Thymus (tissue), 11 donors: ENCODE data around the gene SCN4B. TPM values are rescaled to one million over a fixed set of nuclear protein-coding genes. Genes with fewer than 3 reads are reported as not detected.

Source experiments
- DNase-seq, 9 donors: peaks; one replicate each; pipeline ENCODE4 v3.0.0-alpha.2; 2013; ENCODE audit warnings: low spot score in 9 of 9, low read depth in 6 of 9, missing footprints in 1 of 9
- H3K27ac ChIP-seq, 2 donors: one replicate each; pipeline ENCODE4 v1.5.1; 2013; ENCODE audit warnings: control low read depth in 1 of 2, low read depth in 1 of 2, low read length in 1 of 2, mild to moderate bottlenecking in 1 of 2, moderate library complexity in 1 of 2
- H3K27me3 ChIP-seq, 2 donors: one replicate each; pipeline ENCODE4 v1.5.1; 2013; ENCODE audit warnings: low read length in 1 of 2; ENCODE audit not compliant: control insufficient read depth in 2 of 2, insufficient read depth in 1 of 2
- H3K36me3 ChIP-seq, 2 donors: one replicate each; pipeline ENCODE4 v1.5.1; 2013; ENCODE audit warnings: low read length in 1 of 2, mild to moderate bottlenecking in 1 of 2, moderate library complexity in 1 of 2; ENCODE audit not compliant: control insufficient read depth in 2 of 2, insufficient read depth in 2 of 2
- H3K4me1 ChIP-seq, 2 donors: one replicate each; pipeline ENCODE4 v1.5.1; 2013; ENCODE audit warnings: low read length in 2 of 2; ENCODE audit not compliant: control insufficient read depth in 2 of 2, insufficient read depth in 2 of 2
- H3K4me3 ChIP-seq, 2 donors: one replicate each; pipeline ENCODE4 v1.5.1; 2013; ENCODE audit warnings: low read length in 2 of 2, control low read depth in 1 of 2, mild to moderate bottlenecking in 1 of 2
- H3K9me3 ChIP-seq, 2 donors: one replicate each; pipeline ENCODE4 v1.5.1; 2013; ENCODE audit warnings: low read length in 1 of 2, mild to moderate bottlenecking in 1 of 2; ENCODE audit not compliant: control insufficient read depth in 2 of 2, insufficient read depth in 1 of 2
- WGBS: extraction: QIAGEN DNeasy Blood & Tissue Kit; methylation state at CpG from one replicate; pipeline ENCODE4 v1.1.7; 2013; 5-methylcytosine and 5-hydroxymethylcytosine counted together
- polyA plus RNA-seq: library from polyadenylated mRNA; stranded (reverse); fragments of 200-250 nt; gene quantifications from one replicate; pipeline ENCODE4 v1.2.3, GENCODE V29; 2013
- total RNA-seq: library from RNA; stranded (reverse); fragments of 120-200 nt; gene quantifications from one replicate; pipeline ENCODE4 v1.2.4, GENCODE V29; 2013
- donor health status: healthy.

Gene SCN4B
- total and polyA plus RNA-seq, 2 donors = 1.3 to 2.1 TPM

DNA sequence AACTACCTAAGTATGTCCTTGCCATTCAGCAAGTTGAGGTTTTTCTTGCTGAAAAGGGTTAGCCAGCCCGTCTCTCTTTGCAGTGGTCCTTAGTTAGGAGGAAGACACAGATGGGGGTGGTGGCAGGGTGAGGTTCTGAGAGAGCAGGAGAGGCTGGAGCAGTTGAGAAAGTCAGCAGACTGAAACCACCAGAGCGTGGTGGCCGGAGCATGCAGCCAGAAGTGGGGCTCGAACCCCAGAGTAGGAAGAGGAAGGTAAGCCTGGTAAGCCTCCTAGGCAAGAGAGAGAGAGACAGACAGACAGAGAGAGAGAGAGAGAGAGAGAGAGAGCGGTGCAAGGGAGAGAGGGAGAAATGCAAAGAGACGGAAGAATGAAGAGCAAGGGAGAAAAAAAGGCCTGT is 9.2 kb upstream of the SCN4B start:
- no peaks in the 10 kb centered on the region for H3K36me3 ChIP-seq
- H3K27ac ChIP-seq = no peak overlapping the region
- DNase-seq = no peak
- WGBS = 89% methylated on average over 6 of the region's 6 CpGs
- no peak overlapping the region for H3K4me3 ChIP-seq
- H3K4me1 ChIP-seq = peaks cover 0 to 1% of the 10 kb centered on the region in 2 donors
- H3K27me3 ChIP-seq = peaks cover 12 to 69% of the 10 kb centered on the region in 2 donors
- H3K9me3 ChIP-seq = no peaks in the 10 kb centered on the region

DNA sequence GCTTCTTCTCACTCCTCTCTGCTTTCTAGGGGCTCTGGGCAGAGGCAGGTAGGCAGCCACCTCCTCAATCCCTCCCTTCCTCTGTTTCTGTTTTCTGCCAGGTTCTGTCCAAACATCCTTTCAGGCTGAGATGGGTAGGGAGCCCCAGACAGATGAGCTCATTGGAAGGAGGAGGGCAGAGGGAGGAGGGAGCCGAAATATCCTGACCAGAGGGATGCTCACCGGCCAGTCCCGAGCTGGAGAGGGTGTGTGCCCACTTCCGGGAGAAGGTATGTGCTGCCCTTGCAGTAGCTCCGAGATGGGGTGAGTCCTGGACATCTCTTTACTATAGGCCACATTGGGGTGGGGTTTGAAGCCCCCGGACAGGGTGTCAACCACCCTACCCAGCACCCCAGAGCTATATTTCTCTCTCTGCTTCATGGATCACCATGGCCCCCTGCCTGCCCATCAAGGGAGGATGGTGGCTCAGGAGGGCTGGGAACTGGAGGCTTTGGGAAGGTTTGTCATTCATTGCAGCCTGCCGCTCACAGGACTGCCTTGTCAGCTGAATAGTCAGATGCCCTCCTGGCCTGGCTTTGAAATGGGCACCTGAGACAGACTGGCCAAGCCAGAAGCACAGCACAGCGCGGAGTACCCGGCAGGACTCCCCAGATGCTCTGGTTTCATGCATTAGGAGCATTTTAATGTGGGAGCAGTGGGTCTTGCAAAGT is 4.7 kb upstream of the SCN4B start:
- DNase-seq = no peak
- no peak overlapping the region for H3K27ac ChIP-seq
- peaks cover 6 to 15% of the 10 kb centered on the region in 2 donors for H3K4me1 ChIP-seq
- WGBS = 72% methylated on average over 10 of the region's 10 CpGs
- H3K27me3 ChIP-seq = peaks cover 54 to 96% of the 10 kb centered on the region in 2 donors
- H3K4me3 ChIP-seq = no peak overlapping the region
- H3K9me3 ChIP-seq = no peaks in the 10 kb centered on the region
- H3K36me3 ChIP-seq = no peaks in the 10 kb centered on the region

DNA sequence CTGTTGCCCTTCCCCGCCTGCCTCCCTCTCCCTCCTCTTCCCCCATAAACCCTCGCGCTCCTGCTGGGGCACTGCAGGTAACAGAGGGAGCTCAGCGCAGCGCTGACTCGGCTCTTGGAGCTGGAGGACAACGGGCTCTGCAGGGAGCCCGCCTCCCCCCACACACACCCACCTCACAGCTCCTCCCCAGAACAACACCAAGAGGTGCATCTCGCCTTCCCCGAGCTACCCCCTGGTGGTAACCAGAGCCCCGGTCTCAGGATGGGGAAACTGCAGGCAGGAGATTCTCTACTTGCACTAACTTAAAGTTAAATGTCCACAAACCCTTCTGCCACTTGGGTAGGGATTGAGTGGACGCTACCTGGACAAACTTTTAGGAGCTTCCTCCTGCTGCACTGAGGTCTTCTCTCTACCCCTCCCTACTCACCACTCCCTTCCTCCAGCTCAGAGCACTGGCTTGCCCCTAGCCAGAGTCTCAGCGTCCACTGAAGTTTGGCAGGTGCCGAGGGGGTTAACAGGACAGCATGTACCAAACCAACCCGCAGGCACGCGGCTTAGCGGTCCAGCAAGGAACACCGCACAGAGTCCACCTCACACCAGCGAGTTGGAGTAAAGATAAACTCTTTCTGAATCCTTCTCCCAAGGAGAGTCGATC is 4.0 kb upstream of the SCN4B start:
- Histone ChIP-seq H3K27me3 (peaks cover 61 to 96% of the 10 kb centered on the region in 2 donors), H3K4me3 (no peak overlapping the region), H3K4me1 (peaks cover 6 to 21% of the 10 kb centered on the region in 2 donors), H3K9me3 (no peaks in the 10 kb centered on the region), H3K36me3 (no peaks in the 10 kb centered on the region), H3K27ac (no peak overlapping the region)
- WGBS = 10% methylated on average over 21 of the region's 21 CpGs
- peak in 1 of 9 donors; percentile 16 for DNase-seq

DNA sequence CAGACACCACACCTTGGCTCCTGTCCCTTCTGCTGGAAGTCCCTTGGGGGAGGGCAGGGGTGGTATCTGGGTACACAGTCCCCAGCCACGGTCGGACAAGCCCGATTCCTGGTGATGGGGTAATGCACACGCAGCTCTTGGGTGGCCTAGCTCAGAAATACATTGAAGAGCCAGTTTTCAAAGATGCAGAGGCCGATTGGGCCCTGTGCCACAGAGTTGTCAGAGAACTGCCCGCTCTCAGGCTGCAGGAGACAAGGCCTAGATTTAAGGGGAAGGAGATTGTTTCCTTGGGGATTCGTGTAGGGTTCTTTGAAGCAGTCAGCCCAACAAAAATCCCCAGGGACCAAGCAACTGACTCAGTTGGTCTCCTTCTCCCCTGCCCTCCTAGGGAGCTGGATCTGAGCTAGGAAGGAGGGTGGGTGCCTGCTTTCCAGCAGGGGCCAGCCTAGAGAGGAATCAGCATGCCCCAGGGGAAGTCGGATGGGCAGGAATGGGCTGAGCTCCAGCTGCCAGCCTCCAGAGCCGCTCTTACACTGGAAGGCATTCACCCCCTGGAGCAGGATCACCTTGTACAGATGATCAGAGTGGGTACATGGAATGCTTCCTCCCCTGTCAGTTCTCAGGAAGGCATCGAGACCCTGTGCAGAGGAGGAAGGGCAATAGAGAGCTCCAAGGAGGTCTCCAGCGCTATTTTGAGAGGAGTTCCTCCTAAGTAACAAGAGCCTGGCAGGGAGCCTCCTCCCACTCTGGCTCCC is 3.3 kb upstream of the SCN4B start:
- Histone ChIP-seq H3K27me3 (peaks cover 66 to 98% of the 10 kb centered on the region in 2 donors), H3K4me3 (no peak overlapping the region), H3K36me3 (no peaks in the 10 kb centered on the region), H3K27ac (no peak overlapping the region), H3K4me1 (peaks cover 6 to 21% of the 10 kb centered on the region in 2 donors), H3K9me3 (no peaks in the 10 kb centered on the region)
- DNase-seq = no peak
- 73% methylated on average over 11 of the region's 11 CpGs for whole genome bisulfite sequencing

- WGBS = 93% methylated on average over 1 of the region's 1 CpG
- no peaks in the 10 kb centered on the region for H3K9me3 ChIP-seq
- H3K36me3 ChIP-seq = no peaks in the 10 kb centered on the region
- peaks cover 73 to 98% of the 10 kb centered on the region in 2 donors for H3K27me3 ChIP-seq
- H3K4me1 ChIP-seq = peaks cover 6 to 21% of the 10 kb centered on the region in 2 donors
- no peak overlapping the region for H3K4me3 ChIP-seq
- no peak for DNase-seq
- H3K27ac ChIP-seq = no peak overlapping the region
Observed at GRCh38 chr11:118154641-118155040, 2.0 kb upstream of the SCN4B start.

- peaks cover 6 to 21% of the 10 kb centered on the region in 2 donors for H3K4me1 ChIP-seq
- DNase-seq = no peak
- H3K9me3 ChIP-seq = no peaks in the 10 kb centered on the region
- H3K27ac ChIP-seq = no peak overlapping the region
- peaks cover 75 to 98% of the 10 kb centered on the region in 2 donors for H3K27me3 ChIP-seq
- H3K4me3 ChIP-seq = no peak overlapping the region
- 95% methylated on average over 11 of the region's 11 CpGs for whole genome bisulfite sequencing
- no peaks in the 10 kb centered on the region for H3K36me3 ChIP-seq
Observed at GRCh38 chr11:118153976-118154375, 1.4 kb upstream of the SCN4B start.

DNA sequence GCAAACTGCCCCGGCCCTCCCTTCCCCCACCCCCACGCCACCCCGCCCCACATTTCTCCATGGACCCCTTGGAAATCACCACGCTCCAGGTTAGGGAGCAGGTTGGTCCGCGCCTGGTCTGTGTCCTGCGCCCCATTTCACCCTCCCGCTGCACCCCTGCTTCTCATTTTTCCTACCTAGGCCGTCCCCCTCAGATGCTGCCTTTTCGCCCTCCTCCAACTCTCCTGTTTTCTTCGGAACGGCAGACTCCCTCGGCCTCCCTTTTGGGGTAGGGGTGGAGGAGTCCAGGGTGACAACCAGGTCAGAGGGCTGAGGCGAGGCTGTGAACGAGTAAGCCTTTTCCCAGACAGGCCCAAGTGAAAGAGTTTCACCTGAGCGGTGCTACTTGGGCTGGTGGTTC is 893 bp upstream of the SCN4B start:
- no peak for DNase-seq
- Histone ChIP-seq H3K36me3 (no peaks in the 10 kb centered on the region), H3K27me3 (peaks cover 71 to 95% of the 10 kb centered on the region in 2 donors), H3K4me3 (no peak overlapping the region), H3K4me1 (peaks cover 6 to 21% of the 10 kb centered on the region in 2 donors), H3K27ac (no peak overlapping the region), H3K9me3 (no peaks in the 10 kb centered on the region)
- WGBS = 30% methylated on average over 16 of the region's 16 CpGs

DNA sequence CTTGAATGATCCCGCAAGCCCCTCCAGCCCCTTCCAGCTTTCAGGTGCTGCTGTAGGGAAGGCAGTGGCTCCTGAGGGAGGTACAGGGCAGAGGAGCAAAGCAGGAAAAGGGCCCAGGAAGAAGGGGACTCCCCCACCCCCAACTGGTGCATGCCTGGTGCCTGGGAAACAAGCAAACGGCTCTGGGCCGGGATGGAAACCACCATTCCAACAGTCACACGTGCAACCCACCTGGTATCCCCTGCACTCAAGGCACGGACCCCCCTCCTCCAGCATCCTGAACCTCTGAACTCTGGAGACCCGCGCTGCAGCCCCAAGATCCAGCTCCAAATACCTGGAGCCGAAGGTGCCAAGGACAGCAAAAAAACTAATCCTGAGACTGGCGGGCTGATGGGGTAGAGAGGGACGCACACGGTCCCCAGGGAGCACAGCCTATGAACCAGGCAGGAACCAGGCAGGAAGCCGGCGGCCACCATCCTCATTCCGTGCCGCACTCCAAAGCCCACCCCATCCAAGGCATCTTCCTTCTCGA is 537 bp downstream of the SCN4B start:
- 52% methylated on average over 16 of the region's 16 CpGs for WGBS
- DNase-seq = no peak
- H3K27ac ChIP-seq = no peak overlapping the region
- H3K36me3 ChIP-seq = no peaks in the 10 kb centered on the region
- H3K4me1 ChIP-seq = peaks cover 6 to 21% of the 10 kb centered on the region in 2 donors
- H3K4me3 ChIP-seq = no peak overlapping the region
- H3K9me3 ChIP-seq = no peaks in the 10 kb centered on the region
- H3K27me3 ChIP-seq = peaks cover 71 to 94% of the 10 kb centered on the region in 2 donors

DNA sequence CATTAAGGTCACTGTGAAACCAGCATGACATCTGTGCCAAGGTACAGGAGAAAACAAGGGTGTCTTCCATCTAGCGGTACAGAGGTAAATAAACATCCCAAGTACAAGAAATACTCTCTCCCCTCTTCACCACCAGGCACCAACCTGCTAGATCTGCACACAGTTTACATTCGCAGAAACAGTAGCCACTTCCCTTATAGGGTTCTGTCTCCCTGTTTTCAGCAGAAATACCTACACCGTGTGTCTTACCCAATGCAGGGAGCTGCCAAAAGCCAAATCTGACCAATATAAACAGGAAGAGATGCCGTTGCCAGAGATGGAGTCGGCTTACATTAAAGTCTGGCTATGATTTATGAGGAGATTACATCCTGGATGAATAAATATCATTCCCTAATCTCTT is 1.2 kb downstream of the SCN4B start:
- no peak overlapping the region for H3K4me3 ChIP-seq
- WGBS = 80% methylated on average over 5 of the region's 5 CpGs
- peaks cover 70 to 94% of the 10 kb centered on the region in 2 donors for H3K27me3 ChIP-seq
- H3K9me3 ChIP-seq = no peaks in the 10 kb centered on the region
- no peak for DNase-seq
- H3K36me3 ChIP-seq = no peaks in the 10 kb centered on the region
- H3K27ac ChIP-seq = no peak overlapping the region
- peaks cover 6 to 16% of the 10 kb centered on the region in 2 donors for H3K4me1 ChIP-seq
